T-helper 22 cell (primary cell): Measurements from ENCODE around the gene SMARCA2.

Source experiments
- DNase-seq: peaks from one replicate; pipeline ENCODE4 v3.0.0-alpha.2; 2020; ENCODE audit warnings: low read depth

SMARCA2 gene

GRCh38 chr9:2043243-2043642 lies 28.1 kb downstream of the SMARCA2 start:
- no peak for DNase-seq

GRCh38 chr9:2043881-2044462 lies 28.8 kb downstream of the SMARCA2 start:
- DNase-seq: no peak

- no peak for DNase-seq
Measured at GRCh38 chr9:2047144-2047671, 32.1 kb downstream of the SMARCA2 start.

- DNase-seq: no peak
Measured at GRCh38 chr9:2047916-2048315, 32.8 kb downstream of the SMARCA2 start.

GRCh38 chr9:2050236-2050635 lies 35.1 kb downstream of the SMARCA2 start:
- DNase-seq: no peak

GRCh38 chr9:2053883-2054845 lies 39.0 kb downstream of the SMARCA2 start:
- peak; percentile 59 for DNase-seq

GRCh38 chr9:2055203-2055658 lies 40.1 kb downstream of the SMARCA2 start:
- no peak for DNase-seq

- no peak for DNase-seq
Measured at GRCh38 chr9:2059274-2059929, 44.3 kb downstream of the SMARCA2 start.

GRCh38 chr9:2060424-2060823 lies 45.3 kb downstream of the SMARCA2 start:
- DNase-seq: no peak

GRCh38 chr9:2065704-2066103 lies 50.6 kb downstream of the SMARCA2 start:
- no peak for DNase-seq

- no peak for DNase-seq
Measured at GRCh38 chr9:2066312-2067273, 51.4 kb downstream of the SMARCA2 start.

- DNase-seq: no peak
Measured at GRCh38 chr9:2072752-2073405, 57.7 kb downstream of the SMARCA2 start.

GRCh38 chr9:2082772-2083171 lies 67.6 kb downstream of the SMARCA2 start:
- no peak for DNase-seq

GRCh38 chr9:2083479-2083878 lies 68.3 kb downstream of the SMARCA2 start:
- no peak for DNase-seq

- DNase-seq: no peak
Measured at GRCh38 chr9:2085716-2086115, 70.6 kb downstream of the SMARCA2 start.

GRCh38 chr9:2086116-2086515 lies 71.0 kb downstream of the SMARCA2 start:
- DNase-seq: no peak

GRCh38 chr9:2086971-2087370 lies 71.8 kb downstream of the SMARCA2 start:
- no peak for DNase-seq

- DNase-seq: no peak
Measured at GRCh38 chr9:2087500-2088313, 72.6 kb downstream of the SMARCA2 start.

GRCh38 chr9:2093920-2094597 lies 78.9 kb downstream of the SMARCA2 start:
- DNase-seq: no peak
